Measurements from ENCODE around the gene TGFBR3. TPM values are rescaled to one million over a fixed set of nuclear protein-coding genes. Genes with fewer than 3 reads are reported as not detected.

TGFBR3 gene
- total RNA-seq, 4 donors from 2014 or later = 37.3 to 61.7 (median 48.4) TPM

DNA sequence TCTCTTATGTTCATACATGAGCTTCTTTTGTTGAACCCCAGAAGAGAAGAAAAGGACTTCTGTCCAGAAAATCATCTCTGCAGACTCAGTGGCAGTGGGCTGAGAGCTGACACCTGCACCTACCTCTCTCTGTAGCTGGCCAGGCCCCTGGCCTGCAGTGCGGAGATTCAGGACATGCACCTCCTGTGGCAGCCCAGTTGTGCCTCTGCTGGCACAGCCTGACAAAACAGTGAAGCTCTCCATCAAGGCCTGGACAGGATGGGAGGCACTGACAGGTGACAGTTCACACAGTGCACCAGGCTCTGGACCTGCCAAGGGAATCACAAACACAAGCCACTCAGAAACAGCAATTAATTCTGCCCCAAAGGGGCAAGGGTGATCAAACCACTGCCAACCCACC lies 88.8 kb downstream of the TGFBR3 start:
- DNase-seq = no peak
- intact Hi-C loops (cut with DNase I; ENCODE audit: low total_unique reads) = loop anchor here (5.0 to 10.0 kb wide), 3 partner anchors 35 to 282 kb away; no protein-coding TSS in a partner anchor
- Histone ChIP-seq H3K4me3 (no peak overlapping the region), H3K27me3 (no peaks in the 10 kb centered on the region), H3K4me1 (peaks cover 67 to 71% of the 10 kb centered on the region in 2 donors), H3K9me3 (no peaks in the 10 kb centered on the region), H3K27ac (peak overlapping the region in 2 of 4 donors; percentile 59 to 64), H3K36me3 (no peaks in the 10 kb centered on the region)
- in situ Hi-C loops (cut with MboI; ENCODE audit: low sequenced_read_pairs in 4 of 4) = no loop called here
- TF ChIP-seq POLR2A (IDR thresholded peaks at IDR 0.05) = no peak
- TF ChIP-seq, protein P1, sequence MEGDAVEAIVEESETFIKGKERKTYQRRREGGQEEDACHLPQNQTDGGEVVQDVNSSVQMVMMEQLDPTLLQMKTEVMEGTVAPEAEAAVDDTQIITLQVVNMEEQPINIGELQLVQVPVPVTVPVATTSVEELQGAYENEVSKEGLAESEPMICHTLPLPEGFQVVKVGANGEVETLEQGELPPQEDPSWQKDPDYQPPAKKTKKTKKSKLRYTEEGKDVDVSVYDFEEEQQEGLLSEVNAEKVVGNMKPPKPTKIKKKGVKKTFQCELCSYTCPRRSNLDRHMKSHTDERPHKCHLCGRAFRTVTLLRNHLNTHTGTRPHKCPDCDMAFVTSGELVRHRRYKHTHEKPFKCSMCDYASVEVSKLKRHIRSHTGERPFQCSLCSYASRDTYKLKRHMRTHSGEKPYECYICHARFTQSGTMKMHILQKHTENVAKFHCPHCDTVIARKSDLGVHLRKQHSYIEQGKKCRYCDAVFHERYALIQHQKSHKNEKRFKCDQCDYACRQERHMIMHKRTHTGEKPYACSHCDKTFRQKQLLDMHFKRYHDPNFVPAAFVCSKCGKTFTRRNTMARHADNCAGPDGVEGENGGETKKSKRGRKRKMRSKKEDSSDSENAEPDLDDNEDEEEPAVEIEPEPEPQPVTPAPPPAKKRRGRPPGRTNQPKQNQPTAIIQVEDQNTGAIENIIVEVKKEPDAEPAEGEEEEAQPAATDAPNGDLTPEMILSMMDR (IDR thresholded peaks at IDR 0.05 in 4 of 5, conservative IDR thresholded peaks at IDR 0.05 in 1 of 5) = no peak
- no peak for ATAC-seq

GRCh38 chr1:91796390-91796654 lies 89.6 kb downstream of the TGFBR3 start:
- no peaks in the 10 kb centered on the region for H3K27me3 ChIP-seq
- ATAC-seq (no peak), DNase-seq (no peak)
- no peaks in the 10 kb centered on the region for H3K36me3 ChIP-seq
- peaks cover 69 to 73% of the 10 kb centered on the region in 2 donors for H3K4me1 ChIP-seq
- H3K27ac ChIP-seq = peak overlapping the region in 3 of 4 donors; percentile 35 to 64 (median 59)
- H3K4me3 ChIP-seq = no peak overlapping the region
- intact Hi-C loops (cut with DNase I; ENCODE audit: low total_unique reads) = loop anchor here (5.0 to 10.0 kb wide), 3 partner anchors 36 to 282 kb away; no protein-coding TSS in a partner anchor
- no peaks in the 10 kb centered on the region for H3K9me3 ChIP-seq
- TF ChIP-seq, protein P1 (IDR thresholded peaks at IDR 0.05 in 4 of 5, conservative IDR thresholded peaks at IDR 0.05 in 1 of 5) = no peak
- TF ChIP-seq POLR2A (IDR thresholded peaks at IDR 0.05) = no peak
- in situ Hi-C loops (cut with MboI; ENCODE audit: low sequenced_read_pairs in 4 of 4) = no loop called here

DNA sequence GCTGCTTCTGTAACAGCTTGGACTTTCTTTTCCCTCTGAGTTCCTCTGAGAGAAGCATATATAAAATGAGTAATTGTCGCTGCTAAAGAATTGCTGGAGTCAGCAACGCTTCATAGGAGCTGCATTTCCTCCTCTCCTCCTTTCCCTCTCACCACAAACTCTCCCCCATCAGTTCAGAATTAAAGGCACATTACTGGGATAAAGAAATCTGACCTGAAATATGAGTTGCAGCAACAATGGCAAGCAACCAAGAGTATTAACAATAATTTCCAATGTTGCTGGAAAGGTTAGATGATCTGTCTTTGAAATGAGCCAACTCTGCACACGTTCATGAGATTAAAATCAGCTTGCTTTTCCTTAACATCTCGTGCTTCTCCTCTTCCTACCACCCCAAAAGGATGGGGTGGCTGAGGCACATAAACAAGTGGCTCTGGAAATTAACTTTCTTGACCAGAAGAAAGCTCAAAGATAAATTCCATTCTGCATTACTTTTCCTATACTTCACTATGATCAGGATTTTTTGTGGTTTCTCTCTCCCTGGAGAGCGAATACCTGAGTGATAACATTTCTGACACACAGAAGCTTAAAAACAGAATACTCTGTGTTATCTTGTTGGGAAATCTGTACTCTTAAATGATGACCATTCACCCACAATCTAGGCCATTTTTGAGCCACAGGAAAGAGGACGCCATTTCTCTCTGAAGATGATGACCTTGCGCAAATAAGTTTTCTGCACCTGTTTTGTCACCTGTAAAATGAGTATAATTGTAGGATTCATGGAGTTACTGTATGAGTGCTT lies 90.2 kb downstream of the TGFBR3 start:
- H3K27ac ChIP-seq = peak overlapping the region in 3 of 4 donors; percentile 35 to 64 (median 59)
- TF ChIP-seq, protein P1 (IDR thresholded peaks at IDR 0.05 in 4 of 5, conservative IDR thresholded peaks at IDR 0.05 in 1 of 5) = no peak
- no peak for TF ChIP-seq POLR2A (IDR thresholded peaks at IDR 0.05)
- no peak for DNase-seq
- peaks cover 71 to 79% of the 10 kb centered on the region in 2 donors for H3K4me1 ChIP-seq
- H3K36me3 ChIP-seq = no peaks in the 10 kb centered on the region
- H3K4me3 ChIP-seq = no peak overlapping the region
- ATAC-seq = no peak
- intact Hi-C loops (cut with DNase I; ENCODE audit: low total_unique reads) = loop anchor here (5.0 to 10.0 kb wide), 3 partner anchors 37 to 281 kb away; no protein-coding TSS in a partner anchor
- H3K27me3 ChIP-seq = no peaks in the 10 kb centered on the region
- no peaks in the 10 kb centered on the region for H3K9me3 ChIP-seq
- in situ Hi-C loops (cut with MboI; ENCODE audit: low sequenced_read_pairs in 4 of 4) = no loop called here

DNA sequence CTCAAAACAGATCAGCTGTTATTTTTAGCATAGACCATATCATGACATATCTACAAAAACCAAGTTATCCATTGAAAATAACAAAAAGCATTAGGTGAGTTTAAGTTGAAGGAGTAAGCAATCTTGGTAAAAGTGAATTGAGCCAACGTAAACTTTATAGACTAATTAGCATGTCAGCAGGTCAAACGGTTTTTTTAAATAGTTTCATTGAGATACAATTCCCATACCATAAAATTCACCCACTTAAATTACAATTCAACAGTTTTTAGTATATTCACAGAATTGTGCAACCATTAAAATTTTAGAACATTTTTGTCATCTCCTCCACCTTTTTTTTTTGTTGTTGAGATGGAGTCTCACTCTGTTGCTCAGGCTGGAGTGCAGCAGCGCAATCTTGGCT lies 92.1 kb downstream of the TGFBR3 start:
- intact Hi-C loops (cut with DNase I; ENCODE audit: low total_unique reads) = loop anchor here (5.0 to 10.0 kb wide), 3 partner anchors 88 to 279 kb away; no protein-coding TSS in a partner anchor
- Histone ChIP-seq H3K4me1 (peaks cover 71 to 82% of the 10 kb centered on the region in 2 donors), H3K36me3 (no peaks in the 10 kb centered on the region), H3K27ac (no peak overlapping the region), H3K27me3 (no peaks in the 10 kb centered on the region), H3K4me3 (no peak overlapping the region), H3K9me3 (no peaks in the 10 kb centered on the region)
- ATAC-seq = no peak
- no peak for TF ChIP-seq POLR2A (IDR thresholded peaks at IDR 0.05)
- TF ChIP-seq, protein P1 (IDR thresholded peaks at IDR 0.05 in 4 of 5, conservative IDR thresholded peaks at IDR 0.05 in 1 of 5) = no peak
- DNase-seq = no peak
- in situ Hi-C loops (cut with MboI; ENCODE audit: low sequenced_read_pairs in 4 of 4) = no loop called here

All from gastrocnemius medialis (tissue), 4 donors.